Measurements from ENCODE around the gene ST3GAL4.

The ST3GAL4 gene

DNA sequence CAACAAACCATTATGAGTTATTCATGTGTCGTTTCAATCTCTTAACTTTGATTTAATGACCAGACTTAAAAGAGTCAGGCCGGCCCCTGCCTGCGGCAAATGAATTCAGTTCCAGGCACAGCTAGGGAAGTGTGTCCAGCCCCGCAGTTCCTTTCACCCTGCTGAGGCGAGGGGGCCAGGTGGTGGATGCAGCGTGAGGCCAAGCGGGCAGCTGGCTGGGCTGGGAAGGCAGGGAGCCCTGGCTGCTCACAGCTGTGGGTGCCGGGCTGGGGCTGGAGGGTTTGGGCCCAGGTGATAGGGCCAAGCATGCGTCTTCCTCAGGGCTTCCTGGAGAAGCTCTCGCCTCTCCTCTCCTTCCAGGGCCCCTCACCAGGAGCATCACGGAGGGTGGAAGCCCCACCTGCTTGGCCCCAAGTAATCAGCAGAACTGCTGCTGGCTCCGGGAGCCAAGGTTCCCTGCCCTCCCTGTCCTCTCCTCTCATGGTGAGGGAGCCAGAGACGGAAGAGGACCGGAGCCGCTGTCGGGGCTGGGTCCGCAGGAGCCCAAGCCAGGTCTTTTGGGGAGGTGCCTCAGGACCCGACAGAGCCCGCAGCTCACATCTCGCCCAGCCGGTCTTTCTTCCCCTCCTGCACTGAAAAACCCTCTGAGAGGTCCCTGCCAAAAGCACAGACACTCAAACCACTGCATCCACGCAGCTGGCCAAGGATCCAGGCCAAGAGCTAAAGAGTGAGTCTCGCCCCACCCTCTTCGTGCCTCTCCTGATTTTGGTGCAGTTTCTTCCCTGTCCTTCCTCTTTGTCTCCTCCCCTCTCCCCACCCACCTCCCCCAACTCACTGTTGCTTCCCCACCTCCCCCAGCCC, 97.0 kb downstream of the ST3GAL4 start:
- TF ChIP-seq SIN3A (IDR thresholded peaks at IDR 0.05; ENCODE audit: borderline replicate concordance, insufficient read depth, low read length) (no peak), FOXP2 (optimal IDR thresholded peaks at IDR 0.05; ENCODE audit: borderline replicate concordance, extremely low read depth, extremely low read length, insufficient read depth) (no peak), TAF1 (IDR thresholded peaks at IDR 0.05; ENCODE audit: borderline replicate concordance, insufficient read depth, low read length) (no peak), POLR2AphosphoS5 (IDR thresholded peaks at IDR 0.05; ENCODE audit: low read depth, low read length) (no peak)
- TF ChIP-seq, protein P1, sequence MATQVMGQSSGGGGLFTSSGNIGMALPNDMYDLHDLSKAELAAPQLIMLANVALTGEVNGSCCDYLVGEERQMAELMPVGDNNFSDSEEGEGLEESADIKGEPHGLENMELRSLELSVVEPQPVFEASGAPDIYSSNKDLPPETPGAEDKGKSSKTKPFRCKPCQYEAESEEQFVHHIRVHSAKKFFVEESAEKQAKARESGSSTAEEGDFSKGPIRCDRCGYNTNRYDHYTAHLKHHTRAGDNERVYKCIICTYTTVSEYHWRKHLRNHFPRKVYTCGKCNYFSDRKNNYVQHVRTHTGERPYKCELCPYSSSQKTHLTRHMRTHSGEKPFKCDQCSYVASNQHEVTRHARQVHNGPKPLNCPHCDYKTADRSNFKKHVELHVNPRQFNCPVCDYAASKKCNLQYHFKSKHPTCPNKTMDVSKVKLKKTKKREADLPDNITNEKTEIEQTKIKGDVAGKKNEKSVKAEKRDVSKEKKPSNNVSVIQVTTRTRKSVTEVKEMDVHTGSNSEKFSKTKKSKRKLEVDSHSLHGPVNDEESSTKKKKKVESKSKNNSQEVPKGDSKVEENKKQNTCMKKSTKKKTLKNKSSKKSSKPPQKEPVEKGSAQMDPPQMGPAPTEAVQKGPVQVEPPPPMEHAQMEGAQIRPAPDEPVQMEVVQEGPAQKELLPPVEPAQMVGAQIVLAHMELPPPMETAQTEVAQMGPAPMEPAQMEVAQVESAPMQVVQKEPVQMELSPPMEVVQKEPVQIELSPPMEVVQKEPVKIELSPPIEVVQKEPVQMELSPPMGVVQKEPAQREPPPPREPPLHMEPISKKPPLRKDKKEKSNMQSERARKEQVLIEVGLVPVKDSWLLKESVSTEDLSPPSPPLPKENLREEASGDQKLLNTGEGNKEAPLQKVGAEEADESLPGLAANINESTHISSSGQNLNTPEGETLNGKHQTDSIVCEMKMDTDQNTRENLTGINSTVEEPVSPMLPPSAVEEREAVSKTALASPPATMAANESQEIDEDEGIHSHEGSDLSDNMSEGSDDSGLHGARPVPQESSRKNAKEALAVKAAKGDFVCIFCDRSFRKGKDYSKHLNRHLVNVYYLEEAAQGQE (IDR thresholded peaks at IDR 0.05; ENCODE audit: insufficient read depth in 1 of 2, low read depth in 2 of 2, low read length in 2 of 2): no peak

DNA sequence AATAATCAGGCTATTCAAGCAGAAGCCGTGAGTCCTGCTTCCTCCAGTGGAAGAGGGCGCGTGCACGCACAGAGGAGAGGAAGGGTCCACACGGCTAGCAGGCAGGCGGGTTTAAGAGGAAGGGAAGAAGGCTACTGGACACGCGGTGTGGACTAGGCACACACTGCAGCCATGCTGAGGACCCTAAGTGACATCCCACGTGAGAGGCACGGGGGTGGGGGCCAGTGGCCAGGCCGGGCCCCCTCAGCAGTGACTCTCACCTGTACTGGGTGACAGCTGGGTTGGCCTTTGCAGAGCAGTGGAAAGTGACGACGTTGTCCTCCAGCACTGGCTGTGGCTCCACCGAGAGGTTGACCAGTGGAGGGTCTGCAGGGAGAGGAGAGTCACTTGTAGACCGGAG, 100.6 kb downstream of the ST3GAL4 start:
- no peak for TF ChIP-seq SIN3A (IDR thresholded peaks at IDR 0.05; ENCODE audit: borderline replicate concordance, insufficient read depth, low read length)
- no peak for TF ChIP-seq FOXP2 (optimal IDR thresholded peaks at IDR 0.05; ENCODE audit: borderline replicate concordance, extremely low read depth, extremely low read length, insufficient read depth)
- no peak for TF ChIP-seq POLR2AphosphoS5 (IDR thresholded peaks at IDR 0.05; ENCODE audit: low read depth, low read length)
- no peak for TF ChIP-seq TAF1 (IDR thresholded peaks at IDR 0.05; ENCODE audit: borderline replicate concordance, insufficient read depth, low read length)
- TF ChIP-seq, protein P1 (IDR thresholded peaks at IDR 0.05; ENCODE audit: insufficient read depth in 1 of 2, low read depth in 2 of 2, low read length in 2 of 2): no peak

DNA sequence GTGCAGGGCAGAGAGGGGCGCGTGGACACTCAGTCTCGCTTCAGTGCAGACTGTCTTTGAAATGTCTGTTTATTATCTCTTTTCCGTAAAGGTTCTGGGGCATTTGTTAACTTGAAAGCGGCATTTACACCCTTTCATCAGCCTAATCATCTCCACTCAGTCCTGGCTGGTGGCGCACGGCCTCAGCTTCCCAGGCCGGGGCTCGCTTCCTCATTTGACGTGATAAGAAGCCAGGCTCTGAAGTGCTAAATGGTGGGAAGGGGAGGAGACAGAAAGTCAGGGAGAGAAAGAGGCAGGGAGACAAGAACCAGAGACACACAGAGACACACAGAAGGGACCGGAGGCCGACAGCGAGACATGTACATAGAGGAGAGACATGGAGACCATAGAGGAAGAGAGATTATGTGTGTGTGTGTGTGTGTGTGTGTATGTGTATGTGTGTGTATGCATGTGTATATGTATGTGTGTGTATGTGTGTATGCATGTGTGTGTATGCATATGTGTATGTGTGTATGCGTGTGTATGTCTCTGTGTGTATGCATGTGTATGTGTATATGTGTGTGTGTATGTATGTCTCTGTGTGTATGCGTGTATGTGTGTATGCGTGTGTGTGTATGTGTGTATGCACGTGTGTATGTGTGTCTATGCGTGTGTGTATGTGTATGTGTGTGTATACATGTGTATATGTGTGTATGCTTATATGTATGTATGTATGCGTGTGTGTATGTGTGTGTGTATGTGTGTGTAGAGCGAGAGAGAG, 101.5 kb downstream of the ST3GAL4 start:
- no peak for TF ChIP-seq FOXP2 (optimal IDR thresholded peaks at IDR 0.05; ENCODE audit: borderline replicate concordance, extremely low read depth, extremely low read length, insufficient read depth)
- TF ChIP-seq, protein P1 (IDR thresholded peaks at IDR 0.05; ENCODE audit: insufficient read depth in 1 of 2, low read depth in 2 of 2, low read length in 2 of 2): no peak
- no peak for TF ChIP-seq POLR2AphosphoS5 (IDR thresholded peaks at IDR 0.05; ENCODE audit: low read depth, low read length)
- no peak for TF ChIP-seq SIN3A (IDR thresholded peaks at IDR 0.05; ENCODE audit: borderline replicate concordance, insufficient read depth, low read length)
- TF ChIP-seq TAF1 (IDR thresholded peaks at IDR 0.05; ENCODE audit: borderline replicate concordance, insufficient read depth, low read length): no peak

DNA sequence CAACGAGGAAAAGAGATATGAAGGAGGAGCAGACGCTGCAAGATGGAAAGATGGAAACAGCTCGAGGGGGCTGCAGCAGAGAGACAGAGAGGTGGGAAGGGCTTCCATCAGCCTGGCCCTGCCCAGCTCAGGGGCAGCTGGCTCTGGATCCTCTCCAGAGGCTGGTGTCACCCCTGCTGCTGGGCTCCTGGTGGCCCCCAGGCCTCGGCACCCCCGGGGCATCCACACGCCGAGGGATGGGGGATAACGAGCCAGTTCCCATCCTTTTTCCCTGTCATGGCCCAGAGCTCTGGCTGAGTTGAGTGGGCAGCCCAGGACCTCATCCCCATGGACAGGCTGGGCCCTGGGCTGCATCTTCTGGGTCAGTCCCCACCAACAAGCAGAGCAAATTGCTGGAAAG, 102.3 kb downstream of the ST3GAL4 start:
- no peak for TF ChIP-seq SIN3A (IDR thresholded peaks at IDR 0.05; ENCODE audit: borderline replicate concordance, insufficient read depth, low read length)
- no peak for TF ChIP-seq FOXP2 (optimal IDR thresholded peaks at IDR 0.05; ENCODE audit: borderline replicate concordance, extremely low read depth, extremely low read length, insufficient read depth)
- no peak for TF ChIP-seq POLR2AphosphoS5 (IDR thresholded peaks at IDR 0.05; ENCODE audit: low read depth, low read length)
- TF ChIP-seq, protein P1 (IDR thresholded peaks at IDR 0.05; ENCODE audit: insufficient read depth in 1 of 2, low read depth in 2 of 2, low read length in 2 of 2): no peak
- TF ChIP-seq TAF1 (IDR thresholded peaks at IDR 0.05; ENCODE audit: borderline replicate concordance, insufficient read depth, low read length): no peak

Data from PFSK-1 (cell line).